Thyroid gland (tissue), 4 donors: Measurements from ENCODE around the gene RALB. TPM values are rescaled to one million over a fixed set of nuclear protein-coding genes. Genes with fewer than 3 reads are reported as not detected.

Experiments used
- DNase-seq, 2 donors: peaks; one replicate each; pipeline ENCODE4 v3.0.0-alpha.2; 2019
- H3K27ac ChIP-seq, 3 donors: fragments of 200-600 bp; sonication (generic); 1 replicate in 2 of 3; 2 replicates in 1 of 3; pipeline ENCODE4 v1.5.1; 2016 to 2019; ENCODE audit warnings: mild to moderate bottlenecking in 1 of 3, moderate library complexity in 1 of 3
- H3K27me3 ChIP-seq: fragments of 200-600 bp; sonication (generic); one replicate; pipeline ENCODE4 v1.5.1; 2019
- H3K36me3 ChIP-seq, 2 donors: fragments of 200-600 bp; sonication (generic); one replicate each; pipeline ENCODE4 v1.5.1; 2016 to 2019
- H3K4me1 ChIP-seq, 2 donors: fragments of 200-600 bp; sonication (generic); one replicate each; pipeline ENCODE4 v1.5.1; 2017 to 2019
- H3K4me3 ChIP-seq, 3 donors: fragments of 200-600 bp; sonication (generic); replicated peaks in 1 of 3; 1 replicate in 2 of 3; 2 replicates in 1 of 3; pipeline ENCODE4 v1.5.1; 2016; ENCODE audit warnings: mild to moderate bottlenecking in 1 of 3
- H3K9me3 ChIP-seq: fragments of 200-600 bp; sonication (generic); one replicate; pipeline ENCODE4 v1.5.1; 2017
- CTCF ChIP-seq, 6 experiments: fragments of 200-600 bp in 3 of 6; fragments of 450-650 bp in 3 of 6; sonication (generic) in 3 of 6; IDR thresholded peaks; one replicate each; pipeline ENCODE4 v1.5.1; 2016 to 2019; ENCODE audit warnings: antibody characterized with exemption in 6 of 6, mild to moderate bottlenecking in 2 of 6, inconsistent platforms in 1 of 6, moderate library complexity in 1 of 6
- POLR2A ChIP-seq, 2 donors: fragments of 450-650 bp; IDR thresholded peaks; one replicate each; pipeline ENCODE4 v1.6.1; 2017; ENCODE audit warnings: antibody characterized with exemption in 2 of 2, mild to moderate bottlenecking in 2 of 2, moderate library complexity in 1 of 2
- WGBS, 2 donors: methylation state at CpG; one replicate each; pipeline ENCODE4 v1.1.5; 2017; 5-methylcytosine and 5-hydroxymethylcytosine counted together
- intact Hi-C: fragments of 100-400 bp; cut with DNase I; formaldehyde crosslinking; loops from one replicate; pipeline ENCODE4 v1.15.1; 2023
- total RNA-seq, 4 donors: library from RNA; depleted of rRNA; stranded (reverse); fragments of >200 nt; gene quantifications; one replicate each; pipeline ENCODE4 v1.2.3, GENCODE V29; 2016

Gene RALB
- total RNA-seq, 4 donors from 2014 or later = 39.7 to 64.2 (median 45.4) TPM

GRCh38 chr2:120331903-120332302, 79.3 kb downstream of the RALB start:
- WGBS, 2 donors = 68 to 81% methylated on average over 4 of the region's 4 CpGs
- Histone ChIP-seq H3K27ac (no peak overlapping the region), H3K27me3 (no peaks in the 10 kb centered on the region), H3K4me3 (no peak overlapping the region), H3K4me1 (no peaks in the 10 kb centered on the region), H3K36me3 (no peaks in the 10 kb centered on the region), H3K9me3 (no peaks in the 10 kb centered on the region)
- no peak for DNase-seq
- intact Hi-C loops = no loop called here
- no peak for TF ChIP-seq CTCF (IDR thresholded peaks at IDR 0.05)
- TF ChIP-seq POLR2A (IDR thresholded peaks at IDR 0.05) = no peak

- no peak overlapping the region for H3K4me3 ChIP-seq
- no peaks in the 10 kb centered on the region for H3K9me3 ChIP-seq
- intact Hi-C loops = no loop called here
- no peak for DNase-seq
- H3K27ac ChIP-seq = no peak overlapping the region
- 67 to 75% methylated on average over 6 of the region's 6 CpGs for WGBS, 2 donors
- H3K4me1 ChIP-seq = no peaks in the 10 kb centered on the region
- no peaks in the 10 kb centered on the region for H3K27me3 ChIP-seq
- TF ChIP-seq CTCF (IDR thresholded peaks at IDR 0.05) = no peak
- no peak for TF ChIP-seq POLR2A (IDR thresholded peaks at IDR 0.05)
- no peaks in the 10 kb centered on the region for H3K36me3 ChIP-seq
Observed at GRCh38 chr2:120332384-120332783, 79.7 kb downstream of the RALB start.

GRCh38 chr2:120334068-120334467, 81.4 kb downstream of the RALB start:
- DNase-seq = no peak
- WGBS, 2 donors = 100% methylated on average over 1 of the region's 1 CpG
- Histone ChIP-seq H3K27ac (no peak overlapping the region), H3K4me1 (no peaks in the 10 kb centered on the region), H3K36me3 (no peaks in the 10 kb centered on the region), H3K9me3 (no peaks in the 10 kb centered on the region), H3K27me3 (no peaks in the 10 kb centered on the region), H3K4me3 (no peak overlapping the region)
- intact Hi-C loops = no loop called here
- TF ChIP-seq POLR2A (IDR thresholded peaks at IDR 0.05) (no peak), CTCF (IDR thresholded peaks at IDR 0.05) (no peak)

- Histone ChIP-seq H3K4me1 (no peaks in the 10 kb centered on the region), H3K27me3 (no peaks in the 10 kb centered on the region), H3K27ac (no peak overlapping the region), H3K9me3 (no peaks in the 10 kb centered on the region), H3K36me3 (no peaks in the 10 kb centered on the region), H3K4me3 (no peak overlapping the region)
- 78 to 85% methylated on average over 8 of the region's 8 CpGs for WGBS, 2 donors
- no peak for TF ChIP-seq POLR2A (IDR thresholded peaks at IDR 0.05)
- TF ChIP-seq CTCF (IDR thresholded peaks at IDR 0.05) = no peak
- intact Hi-C loops = no loop called here
- DNase-seq = no peak
Observed at GRCh38 chr2:120336749-120337148, 84.1 kb downstream of the RALB start.

- H3K27me3 ChIP-seq = no peaks in the 10 kb centered on the region
- 79 to 80% methylated on average over 1 of the region's 1 CpG for WGBS, 2 donors
Observed at GRCh38 chr2:120338015-120338414, 85.4 kb downstream of the RALB start.

More at GRCh38 chr2:120338015-120338414, 85.4 kb downstream of the RALB start:
- intact Hi-C loops = no loop called here
- Histone ChIP-seq H3K27ac (no peak overlapping the region), H3K9me3 (no peaks in the 10 kb centered on the region), H3K36me3 (no peaks in the 10 kb centered on the region), H3K4me3 (no peak overlapping the region), H3K4me1 (peaks cover 2 to 5% of the 10 kb centered on the region in 2 donors)
- TF ChIP-seq CTCF (IDR thresholded peaks at IDR 0.05) = no peak
- TF ChIP-seq POLR2A (IDR thresholded peaks at IDR 0.05) = no peak
- DNase-seq = no peak
